ENCODE data around the gene POLRMT. TPM values are rescaled to one million over a fixed set of nuclear protein-coding genes. Genes with fewer than 3 reads are reported as not detected.
A peak's percentile ranks its signal among the peaks of the same experiment; 100 is the strongest.
"Not testable (repeated sequence)": the region's sequence is repeated elsewhere in the genome, so short reads cannot be mapped to it uniquely, and the experiment has no call there.

The POLRMT gene
- total RNA-seq, 1 donor from 2014 or later, result 54.5 TPM

DNA sequence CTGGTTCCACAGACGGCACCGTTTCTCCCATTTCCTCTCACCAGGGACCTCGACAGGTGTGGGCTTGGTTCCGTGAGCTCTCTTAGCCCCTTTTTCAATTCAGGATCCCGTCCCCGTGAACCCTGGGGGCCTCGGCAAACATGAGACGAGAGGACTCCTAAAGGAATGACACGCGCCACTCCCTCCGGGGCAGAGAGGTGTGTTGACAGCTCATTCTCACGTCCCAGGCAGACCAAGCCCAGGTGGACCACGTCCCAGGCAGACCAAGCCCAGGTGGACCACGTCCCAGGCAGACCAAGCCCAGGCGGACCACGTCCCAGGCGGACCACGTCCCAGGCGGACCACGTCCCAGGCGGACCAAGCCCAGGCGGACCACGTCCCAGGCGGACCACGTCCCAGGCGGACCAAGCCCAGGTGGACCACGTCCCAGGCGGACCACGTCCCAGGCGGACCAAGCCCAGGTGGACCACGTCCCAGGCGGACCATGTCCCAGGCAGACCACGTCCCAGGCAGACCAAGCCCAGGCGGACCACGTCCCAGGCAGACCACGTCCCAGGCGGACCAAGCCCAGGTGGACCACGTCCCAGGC is 33.7 kb upstream of the POLRMT start:
- ATAC-seq (ENCODE audit: poor library complexity); intact Hi-C loops (cut with DNase I); DNase-seq: not testable (repeated sequence)

DNA sequence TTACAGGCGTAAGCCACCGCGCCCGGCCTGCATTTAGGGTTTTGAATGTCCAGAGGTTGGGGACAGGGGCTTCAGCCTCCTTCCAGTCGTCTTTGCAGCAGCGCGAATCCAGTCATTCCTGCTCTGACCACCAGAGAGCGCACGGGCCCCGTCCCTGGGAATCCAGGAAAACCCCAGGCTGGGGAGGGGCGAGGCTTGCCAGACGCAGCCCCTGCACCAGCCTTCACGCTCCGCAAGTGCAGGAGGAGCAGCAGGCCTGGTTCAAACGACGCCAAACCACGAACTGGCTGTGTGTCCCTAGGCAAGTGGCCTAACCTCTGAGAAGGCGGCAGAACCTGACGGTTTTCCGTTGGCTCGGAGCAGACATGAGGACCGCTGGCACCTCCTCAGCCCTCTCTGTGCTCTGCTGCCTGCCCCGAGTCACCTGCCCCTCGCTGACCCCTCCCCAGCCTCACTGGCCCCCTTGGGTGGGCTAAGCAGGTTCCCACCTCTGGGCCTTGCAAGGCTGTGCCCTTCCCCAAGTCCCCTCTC is 31.6 kb upstream of the POLRMT start:
- intact Hi-C loops (cut with DNase I), result loop anchor here (1.0 kb wide), 1 partner anchor 69 kb away; no protein-coding TSS in a partner anchor
- DNase-seq, result peak; percentile 91
- ATAC-seq (ENCODE audit: poor library complexity), result peak; percentile 56

- ATAC-seq (ENCODE audit: poor library complexity), result peak; percentile 9
- DNase-seq, result no peak
- intact Hi-C loops (cut with DNase I), result no loop called here
Measured at GRCh38 chr19:663682-664117, 30.4 kb upstream of the POLRMT start.

- intact Hi-C loops (cut with DNase I), result no loop called here
- ATAC-seq (ENCODE audit: poor library complexity) (peak; percentile 91), DNase-seq (peak; percentile 96)
Measured at GRCh38 chr19:662962-663681, 29.8 kb upstream of the POLRMT start, which contains the start of gene RNF126. TSS of gene RNF126 (minus strand) at chr19:663214. CDS start at chr19:663121, 93 bp downstream.

DNA sequence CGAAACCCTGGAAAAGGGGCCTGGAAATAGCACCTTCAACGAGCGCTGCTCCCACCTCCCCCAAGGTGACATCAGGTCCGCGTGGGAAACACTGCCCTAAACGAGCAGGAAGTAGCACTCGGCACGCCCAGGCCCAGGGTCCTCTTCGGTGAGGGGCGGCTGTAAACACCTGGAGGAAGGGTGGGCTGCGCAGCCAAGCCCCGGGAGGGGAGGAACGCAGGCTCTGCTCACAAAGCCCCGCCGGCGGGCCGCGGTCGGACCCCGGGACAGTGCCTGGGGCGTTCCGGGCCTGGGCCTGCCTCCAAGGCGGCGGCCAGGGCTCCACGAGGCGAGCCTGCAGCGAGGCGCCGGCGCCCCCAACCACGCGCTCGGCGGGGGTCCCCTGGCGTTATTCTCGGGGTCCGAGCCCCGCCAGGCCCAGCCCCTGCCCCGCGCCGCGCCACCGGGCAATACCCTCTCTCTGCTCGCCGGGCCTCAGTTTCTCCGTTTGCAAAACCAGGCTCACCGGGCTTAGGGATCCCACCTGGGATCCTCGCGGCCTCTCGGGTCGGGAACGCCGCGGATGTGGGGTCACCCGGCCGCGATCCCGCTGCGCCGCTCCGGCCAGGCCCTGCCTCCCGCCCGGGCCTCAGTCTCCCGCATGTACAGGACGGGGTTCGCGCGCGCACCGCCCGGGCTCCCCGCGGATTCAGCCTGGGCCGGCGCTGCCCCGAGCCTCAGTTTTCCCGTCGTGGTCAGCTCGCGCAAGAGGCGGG is 29.0 kb upstream of the POLRMT start:
- ATAC-seq (ENCODE audit: poor library complexity), result no peak
- intact Hi-C loops (cut with DNase I), result no loop called here
- DNase-seq, result no peak

GRCh38 chr19:661427-662196 is 28.3 kb upstream of the POLRMT start:
- DNase-seq (no peak), ATAC-seq (ENCODE audit: poor library complexity) (no peak)
- intact Hi-C loops (cut with DNase I), result no loop called here

DNA sequence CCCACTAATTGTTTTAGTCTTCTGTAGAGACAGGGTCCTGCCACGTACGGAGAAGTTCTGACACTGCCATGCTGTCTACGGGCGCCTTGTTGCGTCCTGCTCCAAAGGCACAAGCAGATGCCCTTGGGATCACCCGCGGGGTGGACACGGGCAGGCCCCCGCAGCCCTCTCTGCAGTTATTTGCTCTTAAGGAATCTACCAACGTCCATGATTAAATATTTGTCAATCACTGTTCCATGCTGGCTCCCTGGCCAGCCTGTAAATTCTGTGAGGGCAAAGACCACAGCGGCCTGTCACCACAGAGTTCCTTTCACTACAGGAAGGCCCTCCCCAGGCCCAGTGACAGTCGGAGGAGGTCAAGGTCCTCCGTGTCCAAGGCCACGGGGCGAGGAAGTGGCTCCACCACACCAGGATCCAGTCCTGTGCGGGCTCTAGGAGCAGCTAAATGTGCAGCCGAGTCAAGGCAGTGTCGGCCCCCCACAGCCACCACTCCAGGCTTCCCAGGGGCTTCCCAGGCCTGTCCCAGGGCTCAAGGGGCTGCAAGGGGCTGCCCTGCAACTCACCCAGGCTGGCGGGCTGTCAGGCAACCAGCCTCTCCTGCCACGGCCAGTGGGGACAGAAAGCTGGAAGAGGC is 27.6 kb upstream of the POLRMT start:
- ATAC-seq (ENCODE audit: poor library complexity) (no peak), DNase-seq (no peak)
- intact Hi-C loops (cut with DNase I), result no loop called here

DNA sequence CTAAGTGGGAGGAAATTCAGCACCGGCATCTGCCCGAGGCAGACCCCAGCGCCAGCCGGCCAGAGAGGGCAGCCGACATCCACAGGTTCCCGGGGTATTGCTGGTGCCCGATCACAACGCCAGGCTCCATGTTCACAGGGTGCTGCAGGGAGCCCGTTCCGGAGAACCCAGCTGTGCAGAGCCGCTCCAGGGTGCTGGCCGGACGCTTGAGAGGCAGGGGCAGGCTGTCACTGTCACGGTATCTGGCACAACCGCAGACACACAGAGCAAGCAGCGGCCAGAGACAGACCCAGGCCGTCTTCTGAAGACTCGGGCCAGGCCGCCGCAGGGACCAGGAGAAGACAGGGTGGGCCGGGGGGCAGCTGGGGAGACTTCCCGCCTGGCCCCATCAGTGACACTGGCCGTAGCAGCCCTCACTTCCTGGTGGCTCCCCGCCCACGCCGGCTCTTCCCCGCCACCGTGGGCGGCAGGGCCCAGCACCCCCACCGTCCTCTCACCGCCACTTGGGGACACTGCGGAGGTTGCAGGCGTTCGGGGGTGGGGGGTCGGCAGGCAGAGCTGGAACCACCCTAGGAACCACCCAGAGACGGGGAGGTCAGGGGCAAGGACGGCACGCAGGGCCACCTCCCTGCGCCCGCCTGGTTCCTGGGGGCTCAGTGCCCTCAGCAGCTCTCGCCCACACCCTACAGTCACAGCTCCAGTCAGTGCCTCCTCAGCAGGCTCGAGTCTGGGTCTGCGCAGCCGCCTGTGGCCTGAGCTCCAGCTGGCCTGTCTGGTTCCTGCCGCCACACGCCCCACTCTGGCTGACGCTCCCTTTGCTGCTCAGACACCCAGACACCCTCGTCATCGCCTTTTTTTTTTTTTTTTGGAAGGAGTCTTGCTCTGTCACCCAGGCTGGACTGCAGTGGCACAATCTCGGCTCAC is 25.8 kb upstream of the POLRMT start:
- peak; percentile 79 for DNase-seq
- no peak for ATAC-seq (ENCODE audit: poor library complexity)
- intact Hi-C loops (cut with DNase I), result no loop called here

DNA sequence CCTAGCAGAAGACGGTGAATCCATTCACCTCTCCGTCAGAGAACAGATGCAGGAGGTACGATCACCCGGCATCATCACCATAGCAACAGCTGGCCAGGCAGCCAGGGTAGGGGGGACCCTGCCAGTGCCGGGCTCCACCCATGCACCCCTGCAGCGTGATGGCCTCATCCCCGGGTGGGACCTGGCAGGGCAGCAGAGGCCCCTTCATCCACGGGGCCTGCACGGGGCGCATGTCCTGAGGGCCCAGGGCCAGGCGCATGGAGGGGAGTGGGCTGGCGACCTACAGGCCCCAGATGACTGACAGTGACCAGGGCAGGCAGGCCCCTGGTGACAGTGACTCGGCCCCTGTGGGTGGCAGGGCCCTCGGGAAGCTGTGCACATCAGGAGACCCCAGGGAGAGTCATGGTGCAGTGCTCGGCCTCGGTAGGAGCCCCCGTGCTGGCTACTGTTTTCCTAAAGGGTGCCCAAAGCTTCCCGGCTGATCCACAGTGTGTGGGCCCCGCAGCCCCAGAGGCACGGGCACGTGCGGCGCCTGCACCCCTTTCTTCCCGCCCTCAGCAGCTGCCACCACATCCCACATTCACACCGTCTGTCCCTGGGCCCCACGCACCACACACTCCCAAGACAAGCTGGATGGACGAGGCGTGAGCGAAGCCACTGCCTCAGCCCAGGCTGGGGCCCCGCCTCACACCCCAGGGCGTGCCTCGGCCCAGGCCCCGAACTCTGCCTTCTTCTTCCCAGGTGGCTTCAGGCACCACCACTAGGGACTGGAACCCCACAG is 24.9 kb upstream of the POLRMT start:
- intact Hi-C loops (cut with DNase I), result no loop called here
- ATAC-seq (ENCODE audit: poor library complexity), result no peak
- DNase-seq, result no peak

DNA sequence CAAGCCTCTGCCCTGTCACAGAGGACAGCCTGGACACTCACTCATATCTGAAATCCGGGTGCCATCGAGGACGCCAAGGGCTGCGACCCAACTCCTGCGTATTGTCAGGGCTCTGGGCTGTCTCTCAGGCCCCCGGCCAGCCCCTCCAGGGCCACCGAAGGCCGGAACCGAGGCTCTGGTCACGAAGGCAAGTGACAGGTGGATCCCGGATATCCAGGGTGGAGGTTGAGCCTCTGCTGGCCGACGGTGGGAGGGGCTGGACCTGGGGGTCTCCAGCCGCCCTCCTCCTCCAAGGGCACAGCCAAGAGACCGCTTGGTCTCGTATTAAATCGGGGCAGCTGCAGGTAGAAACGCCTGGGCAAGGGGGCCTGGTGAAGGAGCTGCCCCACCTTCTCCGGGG is 24.3 kb upstream of the POLRMT start:
- ATAC-seq (ENCODE audit: poor library complexity), result no peak
- intact Hi-C loops (cut with DNase I), result no loop called here
- DNase-seq, result no peak

DNA sequence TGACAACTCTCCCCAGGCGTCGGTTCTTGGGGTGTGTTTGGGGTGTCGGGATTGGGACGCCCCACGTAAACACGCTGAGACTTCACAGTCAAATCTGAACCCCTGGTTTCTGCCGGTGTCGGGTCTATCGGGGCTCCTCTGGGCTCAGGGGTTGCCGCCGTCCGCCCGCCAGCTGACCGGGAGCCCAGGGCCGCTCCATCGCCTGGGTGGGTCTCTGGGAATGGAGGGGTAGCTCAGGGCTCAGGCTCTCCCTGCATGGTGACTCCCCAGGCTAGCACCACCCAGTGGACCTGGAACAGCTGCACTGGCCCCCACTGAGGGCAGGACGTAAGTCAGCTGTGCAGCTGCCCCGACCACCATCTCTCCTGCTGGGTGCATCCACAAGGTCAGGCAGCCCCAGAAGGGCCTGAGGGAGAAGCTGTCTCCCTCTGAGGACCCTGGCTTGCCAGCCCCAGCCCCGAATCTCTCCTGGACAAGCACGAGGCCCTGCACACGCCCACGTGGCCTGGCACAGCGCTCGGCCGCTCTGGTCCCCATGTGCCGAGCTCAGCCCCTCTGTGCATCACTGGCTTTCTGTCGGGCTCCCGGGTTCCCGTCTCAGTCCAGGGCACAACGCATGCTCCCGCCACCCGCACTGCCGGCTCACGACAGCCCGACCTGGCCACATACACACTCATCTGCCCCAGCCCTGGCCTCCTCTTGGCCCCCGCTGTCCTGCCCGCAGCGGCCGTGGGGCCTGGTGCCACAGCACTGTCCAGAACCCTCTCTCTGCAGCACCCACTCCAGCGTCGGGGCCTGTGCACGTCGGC is 23.6 kb upstream of the POLRMT start:
- ATAC-seq (ENCODE audit: poor library complexity) (no peak), DNase-seq (no peak)
- intact Hi-C loops (cut with DNase I), result no loop called here

DNA sequence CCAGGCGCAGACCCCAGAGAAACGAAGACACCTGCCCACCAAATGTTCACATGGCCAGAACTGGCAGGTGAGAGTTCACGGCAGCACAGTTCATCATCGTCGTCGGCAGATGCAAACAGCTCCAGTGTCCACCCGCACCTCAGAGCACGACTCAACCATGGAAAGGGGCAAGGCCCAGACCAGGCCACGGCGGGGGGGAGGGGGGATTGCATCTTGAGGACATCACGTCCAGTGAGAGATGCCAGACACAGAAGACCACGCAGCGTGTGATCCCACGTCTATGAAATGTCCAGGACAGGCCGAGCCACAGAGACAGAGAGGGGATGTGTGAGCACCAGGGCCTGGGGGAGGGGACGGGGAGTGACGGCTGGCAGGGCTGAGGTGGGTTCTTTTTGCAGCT is 22.4 kb upstream of the POLRMT start:
- DNase-seq (no peak), ATAC-seq (ENCODE audit: poor library complexity) (no peak)
- intact Hi-C loops (cut with DNase I), result no loop called here

DNA sequence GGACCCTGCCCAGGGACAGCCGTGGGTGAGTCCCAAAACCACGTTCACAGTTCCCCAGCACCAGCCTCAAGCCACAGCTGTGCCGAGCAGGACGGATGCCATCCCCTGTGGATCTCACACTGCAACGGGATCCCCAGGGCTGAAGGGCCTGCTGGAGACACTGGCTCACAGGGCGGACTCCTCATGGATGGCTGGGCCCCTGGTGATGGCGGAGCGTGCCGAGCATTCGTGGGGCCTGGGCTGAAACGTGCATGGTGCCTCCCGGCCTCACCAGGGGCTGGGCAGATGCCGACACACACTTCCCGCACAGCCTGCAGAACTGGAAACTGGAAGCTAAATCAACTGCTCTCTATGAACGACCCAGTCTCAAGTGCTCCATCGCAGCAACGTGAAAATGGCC is 20.1 kb upstream of the POLRMT start:
- intact Hi-C loops (cut with DNase I), result no loop called here
- ATAC-seq (ENCODE audit: poor library complexity) (no peak), DNase-seq (no peak)

DNA sequence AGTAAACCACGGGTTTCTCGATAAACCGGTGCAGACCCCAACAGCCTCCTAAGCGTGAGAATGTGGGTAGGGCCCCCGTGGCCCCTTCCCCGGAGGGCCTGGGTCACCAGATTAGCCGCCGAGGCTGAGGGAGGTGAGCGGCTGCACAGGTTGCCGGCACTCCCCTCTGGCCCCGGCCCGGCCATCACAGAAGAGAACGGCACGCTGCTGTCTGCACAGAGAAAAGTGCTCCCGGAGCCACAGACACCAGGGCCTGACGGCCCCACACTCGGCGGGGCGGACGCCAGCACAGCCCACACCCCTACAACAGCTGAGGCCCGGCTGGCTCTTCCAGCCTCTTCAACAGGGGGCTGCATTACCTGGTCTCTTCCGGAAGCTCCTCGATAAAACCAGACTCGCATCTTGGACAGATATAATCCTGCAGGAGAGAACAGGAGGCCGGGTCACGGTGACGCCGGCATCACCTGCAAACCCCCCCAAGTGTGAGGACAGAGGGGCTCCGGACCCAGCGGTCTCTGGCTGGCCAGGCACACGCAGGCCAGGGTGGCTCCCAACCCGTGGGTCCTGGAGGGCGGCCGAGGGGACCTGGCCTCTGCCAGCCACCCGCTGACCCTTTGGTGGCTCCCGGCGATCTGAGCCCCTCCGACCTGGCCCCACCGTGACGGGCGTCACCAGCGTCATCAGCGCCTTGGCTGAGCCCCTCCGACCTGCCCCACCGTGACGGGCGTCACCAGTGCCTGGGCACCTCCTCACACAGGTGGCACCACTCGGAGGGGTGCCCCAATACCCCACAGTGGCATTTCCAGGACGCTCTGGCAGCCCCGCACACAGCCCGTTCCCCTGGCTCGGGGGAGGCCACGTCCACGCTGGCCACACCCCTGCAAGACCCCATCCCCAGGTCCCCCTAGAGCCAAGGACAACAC is 19.4 kb upstream of the POLRMT start:
- intact Hi-C loops (cut with DNase I), result no loop called here
- no peak for DNase-seq
- no peak for ATAC-seq (ENCODE audit: poor library complexity)

- no peak for DNase-seq
- intact Hi-C loops (cut with DNase I), result no loop called here
- ATAC-seq (ENCODE audit: poor library complexity), result no peak
Measured at GRCh38 chr19:651991-652390, 18.7 kb upstream of the POLRMT start.
